HepG2 (cell line): ENCODE measurements around the gene SEMA3B. TPM values are rescaled to one million over a fixed set of nuclear protein-coding genes. Genes with fewer than 3 reads are reported as not detected.

Source experiments
- CAMTA2 ChIP-seq: sonication (generic); formaldehyde crosslinking; IDR thresholded peaks from 2 replicates; pipeline ENCODE4 v1.4.0; 2020; ENCODE audit warnings: mild to moderate bottlenecking, missing genetic modification reagents, borderline replicate concordance
- CBX5 ChIP-seq: sonication (generic); formaldehyde crosslinking; IDR thresholded peaks from 2 replicates; pipeline ENCODE4 v1.4.0; 2020; ENCODE audit warnings: missing genetic modification reagents, borderline replicate concordance
- FOXC1 ChIP-seq: sonication (generic); formaldehyde crosslinking; IDR thresholded peaks from 2 replicates; pipeline ENCODE4 v1.8.0; 2022; ENCODE audit warnings: mild to moderate bottlenecking, missing genetic modification reagents, borderline replicate concordance
- GATAD1 ChIP-seq: IDR thresholded peaks from 2 replicates; pipeline ENCODE4 v1.6.1; 2016; ENCODE audit warnings: missing genetic modification reagents, missing compliant biosample characterization
- NR1H2 ChIP-seq: sonication (generic); formaldehyde crosslinking; IDR thresholded peaks from 2 replicates; pipeline ENCODE4 v1.8.1; 2022; ENCODE audit warnings: low read depth, missing genetic modification reagents, borderline replicate concordance
- PRPF4 ChIP-seq: fragments of 200-400 bp; formaldehyde crosslinking; IDR thresholded peaks from 2 replicates; pipeline ENCODE4 v1.6.1; 2016; ENCODE audit warnings: low read length, low read depth; ENCODE audit not compliant: poor library complexity, severe bottlenecking
- REXO4 ChIP-seq: sonication (generic); formaldehyde crosslinking; IDR thresholded peaks from 2 replicates; pipeline ENCODE4 v1.8.0; 2022; ENCODE audit warnings: missing genetic modification reagents, mild to moderate bottlenecking, borderline replicate concordance
- TIGD3 ChIP-seq: sonication (generic); formaldehyde crosslinking; IDR thresholded peaks from 2 replicates; pipeline ENCODE4 v1.5.1; 2020; ENCODE audit warnings: mild to moderate bottlenecking, missing genetic modification reagents, borderline replicate concordance
- ZFP1 ChIP-seq: IDR thresholded peaks from 2 replicates; pipeline ENCODE4 v1.6.1; 2016
- ZNF274 ChIP-seq: sonication (generic); formaldehyde crosslinking; IDR thresholded peaks from 2 replicates; pipeline ENCODE4 v1.5.1; 2020; ENCODE audit warnings: mild to moderate bottlenecking, missing genetic modification reagents
- ZNF569 ChIP-seq: sonication (generic); formaldehyde crosslinking; IDR thresholded peaks from 2 replicates; pipeline ENCODE4 v1.5.0; 2020; ENCODE audit warnings: mild to moderate bottlenecking, missing genetic modification reagents, moderate library complexity, borderline replicate concordance
- ZNF597 ChIP-seq: sonication (generic); formaldehyde crosslinking; IDR thresholded peaks from 2 replicates; pipeline ENCODE4 v1.5.0; 2020; ENCODE audit warnings: missing genetic modification reagents
- ZNF7 ChIP-seq: IDR thresholded peaks from 2 replicates; pipeline ENCODE4 v1.6.1; 2016; ENCODE audit warnings: missing biosample characterization, missing genetic modification reagents
- ZNF710 ChIP-seq: sonication (generic); formaldehyde crosslinking; IDR thresholded peaks from 2 replicates; pipeline ENCODE4 v1.5.0; 2020; ENCODE audit warnings: mild to moderate bottlenecking, missing genetic modification reagents, borderline replicate concordance
- ZSCAN12 ChIP-seq: sonication (generic); formaldehyde crosslinking; IDR thresholded peaks from 2 replicates; pipeline ENCODE4 v1.9.0; 2021; ENCODE audit warnings: mild to moderate bottlenecking, missing genetic modification reagents
- polyA plus RNA-seq, 8 experiments: library from polyadenylated mRNA; depleted of rRNA in 3 of 8; stranded (reverse) in 7 of 8; unstranded in 1 of 8; fragments of >200 nt; fragmentation: Illumina TruSeq in 4 of 8; extraction: Trizol in 4 of 8; gene quantifications; 2 replicates each; pipeline versions ENCODE4 v1.2.1 to v1.2.3, GENCODE V29; 2011 to 2016; ENCODE audit warnings: low read depth in 4 of 8, missing spikeins in 1 of 8, mixed read lengths in 1 of 8; ENCODE audit not compliant: insufficient read depth in 1 of 8
- total RNA-seq, 5 experiments: library from RNA; depleted of rRNA; stranded (reverse); fragments of >200 nt; fragmentation: Illumina TruSeq; extraction: Trizol; gene quantifications; 2 replicates each; pipeline ENCODE4 v1.2.3, GENCODE V29; 2016; ENCODE audit warnings: low read depth in 1 of 5
- TF ChIP-seq, protein P1 (sequence below): sonication (generic); formaldehyde crosslinking; IDR thresholded peaks from 2 replicates; pipeline ENCODE4 v1.5.0; 2020; ENCODE audit warnings: mild to moderate bottlenecking, missing genetic modification reagents, borderline replicate concordance

The SEMA3B gene
- total and polyA plus RNA-seq, 2 of the 13 experiments (the other 11 are each of a cell fraction or from before 2014, with no cell fraction given) = 93.2 to 158 TPM

GRCh38 chr3:50227390-50228183, 41.4 kb upstream of the SEMA3B start (continued):
- TF ChIP-seq, protein P1, sequence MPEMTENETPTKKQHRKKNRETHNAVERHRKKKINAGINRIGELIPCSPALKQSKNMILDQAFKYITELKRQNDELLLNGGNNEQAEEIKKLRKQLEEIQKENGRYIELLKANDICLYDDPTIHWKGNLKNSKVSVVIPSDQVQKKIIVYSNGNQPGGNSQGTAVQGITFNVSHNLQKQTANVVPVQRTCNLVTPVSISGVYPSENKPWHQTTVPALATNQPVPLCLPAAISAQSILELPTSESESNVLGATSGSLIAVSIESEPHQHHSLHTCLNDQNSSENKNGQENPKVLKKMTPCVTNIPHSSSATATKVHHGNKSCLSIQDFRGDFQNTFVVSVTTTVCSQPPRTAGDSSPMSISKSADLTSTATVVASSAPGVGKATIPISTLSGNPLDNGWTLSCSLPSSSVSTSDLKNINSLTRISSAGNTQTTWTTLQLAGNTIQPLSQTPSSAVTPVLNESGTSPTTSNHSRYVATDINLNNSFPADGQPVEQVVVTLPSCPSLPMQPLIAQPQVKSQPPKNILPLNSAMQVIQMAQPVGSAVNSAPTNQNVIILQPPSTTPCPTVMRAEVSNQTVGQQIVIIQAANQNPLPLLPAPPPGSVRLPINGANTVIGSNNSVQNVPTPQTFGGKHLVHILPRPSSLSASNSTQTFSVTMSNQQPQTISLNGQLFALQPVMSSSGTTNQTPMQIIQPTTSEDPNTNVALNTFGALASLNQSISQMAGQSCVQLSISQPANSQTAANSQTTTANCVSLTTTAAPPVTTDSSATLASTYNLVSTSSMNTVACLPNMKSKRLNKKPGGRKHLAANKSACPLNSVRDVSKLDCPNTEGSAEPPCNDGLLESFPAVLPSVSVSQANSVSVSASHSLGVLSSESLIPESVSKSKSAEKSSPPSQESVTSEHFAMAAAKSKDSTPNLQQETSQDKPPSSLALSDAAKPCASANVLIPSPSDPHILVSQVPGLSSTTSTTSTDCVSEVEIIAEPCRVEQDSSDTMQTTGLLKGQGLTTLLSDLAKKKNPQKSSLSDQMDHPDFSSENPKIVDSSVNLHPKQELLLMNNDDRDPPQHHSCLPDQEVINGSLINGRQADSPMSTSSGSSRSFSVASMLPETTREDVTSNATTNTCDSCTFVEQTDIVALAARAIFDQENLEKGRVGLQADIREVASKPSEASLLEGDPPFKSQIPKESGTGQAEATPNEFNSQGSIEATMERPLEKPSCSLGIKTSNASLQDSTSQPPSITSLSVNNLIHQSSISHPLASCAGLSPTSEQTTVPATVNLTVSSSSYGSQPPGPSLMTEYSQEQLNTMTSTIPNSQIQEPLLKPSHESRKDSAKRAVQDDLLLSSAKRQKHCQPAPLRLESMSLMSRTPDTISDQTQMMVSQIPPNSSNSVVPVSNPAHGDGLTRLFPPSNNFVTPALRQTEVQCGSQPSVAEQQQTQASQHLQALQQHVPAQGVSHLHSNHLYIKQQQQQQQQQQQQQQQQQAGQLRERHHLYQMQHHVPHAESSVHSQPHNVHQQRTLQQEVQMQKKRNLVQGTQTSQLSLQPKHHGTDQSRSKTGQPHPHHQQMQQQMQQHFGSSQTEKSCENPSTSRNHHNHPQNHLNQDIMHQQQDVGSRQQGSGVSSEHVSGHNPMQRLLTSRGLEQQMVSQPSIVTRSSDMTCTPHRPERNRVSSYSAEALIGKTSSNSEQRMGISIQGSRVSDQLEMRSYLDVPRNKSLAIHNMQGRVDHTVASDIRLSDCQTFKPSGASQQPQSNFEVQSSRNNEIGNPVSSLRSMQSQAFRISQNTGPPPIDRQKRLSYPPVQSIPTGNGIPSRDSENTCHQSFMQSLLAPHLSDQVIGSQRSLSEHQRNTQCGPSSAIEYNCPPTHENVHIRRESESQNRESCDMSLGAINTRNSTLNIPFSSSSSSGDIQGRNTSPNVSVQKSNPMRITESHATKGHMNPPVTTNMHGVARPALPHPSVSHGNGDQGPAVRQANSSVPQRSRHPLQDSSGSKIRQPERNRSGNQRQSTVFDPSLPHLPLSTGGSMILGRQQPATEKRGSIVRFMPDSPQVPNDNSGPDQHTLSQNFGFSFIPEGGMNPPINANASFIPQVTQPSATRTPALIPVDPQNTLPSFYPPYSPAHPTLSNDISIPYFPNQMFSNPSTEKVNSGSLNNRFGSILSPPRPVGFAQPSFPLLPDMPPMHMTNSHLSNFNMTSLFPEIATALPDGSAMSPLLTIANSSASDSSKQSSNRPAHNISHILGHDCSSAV (CRISPR knock-in tag) = peak; percentile 64; the same call in 1 of the 2 replicates
- no peak for TF ChIP-seq NR1H2 (CRISPR knock-in tag)
- no peak for TF ChIP-seq ZNF710 (CRISPR knock-in tag)
- TF ChIP-seq ZNF597 = no peak
- no peak for TF ChIP-seq ZNF7 (CRISPR knock-in tag)
- TF ChIP-seq GATAD1 (CRISPR knock-in tag) = peak; percentile 91
- TF ChIP-seq ZNF274 = no peak
- TF ChIP-seq CBX5 (CRISPR knock-in tag) = no peak
- TF ChIP-seq ZNF569 = no peak
- TF ChIP-seq REXO4 = no peak
- no peak for TF ChIP-seq ZSCAN12 (CRISPR knock-in tag)
- peak; percentile 72; the same call in 1 of the 2 replicates for TF ChIP-seq TIGD3 (CRISPR knock-in tag)
- peak; percentile 64; the same call in 1 of the 2 replicates for TF ChIP-seq ZFP1 (CRISPR knock-in tag)
- TF ChIP-seq PRPF4 = no peak
- no peak for TF ChIP-seq CAMTA2 (CRISPR knock-in tag)
- peak; percentile 82 for TF ChIP-seq FOXC1
